ENCODE data around the gene SLC6A18. TPM values are rescaled to one million over a fixed set of nuclear protein-coding genes. Genes with fewer than 3 reads are reported as not detected.
"Not testable (repeated sequence)": the region's sequence is repeated elsewhere in the genome, so short reads cannot be mapped to it uniquely, and the experiment has no call there.

Gene SLC6A18
- total RNA-seq, 2 donors from 2014 or later, result not detected

GRCh38 chr5:1280177-1281037 lies 55.2 kb downstream of the SLC6A18 start:
- Mint-ChIP-seq H3K27me3 (ENCODE audit: low read depth) (no peaks in the 10 kb centered on the region), H3K4me3 (no peak overlapping the region), H3K4me1 (ENCODE audit: low read depth) (no peaks in the 10 kb centered on the region), H3K36me3 (ENCODE audit: insufficient read depth in 2 of 2) (peaks cover 3 to 5% of the 10 kb centered on the region in 2 donors), H3K9me3 (no peaks in the 10 kb centered on the region), H3K27ac (no peak overlapping the region)
- ATAC-seq (replicated peaks in 1 of 2), result no peak
- no peak for DNase-seq

- H3K4me1 Mint-ChIP-seq (ENCODE audit: low read depth), result no peaks in the 10 kb centered on the region
- H3K27ac Mint-ChIP-seq, result no peak overlapping the region
- H3K4me3 Mint-ChIP-seq, result no peak overlapping the region
- peaks cover 3 to 5% of the 10 kb centered on the region in 2 donors for H3K36me3 Mint-ChIP-seq (ENCODE audit: insufficient read depth in 2 of 2)
- DNase-seq (no peak), ATAC-seq (replicated peaks in 1 of 2) (no peak)
- H3K9me3 Mint-ChIP-seq, result no peaks in the 10 kb centered on the region
- no peaks in the 10 kb centered on the region for H3K27me3 Mint-ChIP-seq (ENCODE audit: low read depth)
Observed at GRCh38 chr5:1281038-1281882, 56.1 kb downstream of the SLC6A18 start.

- Mint-ChIP-seq H3K9me3 (no peaks in the 10 kb centered on the region), H3K36me3 (ENCODE audit: insufficient read depth in 2 of 2) (peaks cover 3 to 5% of the 10 kb centered on the region in 2 donors), H3K4me1 (ENCODE audit: low read depth) (no peaks in the 10 kb centered on the region), H3K4me3 (no peak overlapping the region), H3K27ac (no peak overlapping the region), H3K27me3 (ENCODE audit: low read depth) (no peaks in the 10 kb centered on the region)
- ATAC-seq (replicated peaks in 1 of 2), result no peak
- DNase-seq, result no peak
Observed at GRCh38 chr5:1282131-1282992, 57.2 kb downstream of the SLC6A18 start.

GRCh38 chr5:1282993-1283728 lies 58.0 kb downstream of the SLC6A18 start:
- H3K27me3 Mint-ChIP-seq (ENCODE audit: low read depth); H3K27ac Mint-ChIP-seq; H3K36me3 Mint-ChIP-seq (ENCODE audit: insufficient read depth in 2 of 2); H3K4me1 Mint-ChIP-seq (ENCODE audit: low read depth); H3K9me3 Mint-ChIP-seq; H3K4me3 Mint-ChIP-seq; ATAC-seq (replicated peaks in 1 of 2); DNase-seq: not testable (repeated sequence)

GRCh38 chr5:1283729-1284041 lies 58.5 kb downstream of the SLC6A18 start:
- H3K4me3 Mint-ChIP-seq; ATAC-seq (replicated peaks in 1 of 2); DNase-seq; H3K27ac Mint-ChIP-seq; H3K9me3 Mint-ChIP-seq; H3K27me3 Mint-ChIP-seq (ENCODE audit: low read depth); H3K36me3 Mint-ChIP-seq (ENCODE audit: insufficient read depth in 2 of 2); H3K4me1 Mint-ChIP-seq (ENCODE audit: low read depth): not testable (repeated sequence)

GRCh38 chr5:1284336-1284970 lies 59.3 kb downstream of the SLC6A18 start:
- H3K27me3 Mint-ChIP-seq (ENCODE audit: low read depth); H3K4me1 Mint-ChIP-seq (ENCODE audit: low read depth); ATAC-seq (replicated peaks in 1 of 2); H3K27ac Mint-ChIP-seq; DNase-seq; H3K4me3 Mint-ChIP-seq; H3K9me3 Mint-ChIP-seq; H3K36me3 Mint-ChIP-seq (ENCODE audit: insufficient read depth in 2 of 2): not testable (repeated sequence)

GRCh38 chr5:1285141-1285540 lies 60.0 kb downstream of the SLC6A18 start:
- no peak for DNase-seq
- Mint-ChIP-seq H3K4me1 (ENCODE audit: low read depth) (no peaks in the 10 kb centered on the region), H3K9me3 (peaks cover 2 to 3% of the 10 kb centered on the region in 2 donors), H3K4me3 (no peak overlapping the region), H3K27ac (no peak overlapping the region), H3K27me3 (ENCODE audit: low read depth) (no peaks in the 10 kb centered on the region), H3K36me3 (ENCODE audit: insufficient read depth in 2 of 2) (peaks cover 4 to 7% of the 10 kb centered on the region in 2 donors)
- no peak for ATAC-seq (replicated peaks in 1 of 2)

GRCh38 chr5:1285883-1286291 lies 60.7 kb downstream of the SLC6A18 start:
- H3K36me3 Mint-ChIP-seq (ENCODE audit: insufficient read depth in 2 of 2), result peaks cover 4 to 7% of the 10 kb centered on the region in 2 donors
- peaks cover 2 to 3% of the 10 kb centered on the region in 2 donors for H3K9me3 Mint-ChIP-seq
- no peak overlapping the region for H3K27ac Mint-ChIP-seq
- H3K4me3 Mint-ChIP-seq, result no peak overlapping the region
- no peak for DNase-seq
- H3K4me1 Mint-ChIP-seq (ENCODE audit: low read depth), result no peaks in the 10 kb centered on the region
- H3K27me3 Mint-ChIP-seq (ENCODE audit: low read depth), result no peaks in the 10 kb centered on the region
- no peak for ATAC-seq (replicated peaks in 1 of 2)

- Mint-ChIP-seq H3K4me1 (ENCODE audit: low read depth) (peaks cover 7% of the 10 kb centered on the region), H3K36me3 (ENCODE audit: insufficient read depth in 2 of 2) (peaks cover 4 to 7% of the 10 kb centered on the region in 2 donors), H3K4me3 (no peak overlapping the region), H3K27ac (no peak overlapping the region), H3K9me3 (peaks cover 2 to 3% of the 10 kb centered on the region in 2 donors), H3K27me3 (ENCODE audit: low read depth) (no peaks in the 10 kb centered on the region)
- ATAC-seq (replicated peaks in 1 of 2) (no peak), DNase-seq (no peak)
Observed at GRCh38 chr5:1288439-1289335, 63.5 kb downstream of the SLC6A18 start.

GRCh38 chr5:1289559-1289958 lies 64.4 kb downstream of the SLC6A18 start:
- H3K27ac Mint-ChIP-seq; H3K9me3 Mint-ChIP-seq; H3K27me3 Mint-ChIP-seq (ENCODE audit: low read depth); ATAC-seq (replicated peaks in 1 of 2); DNase-seq; H3K4me3 Mint-ChIP-seq; H3K4me1 Mint-ChIP-seq (ENCODE audit: low read depth); H3K36me3 Mint-ChIP-seq (ENCODE audit: insufficient read depth in 2 of 2): not testable (repeated sequence)

- not testable (repeated sequence) for H3K36me3 Mint-ChIP-seq (ENCODE audit: insufficient read depth in 2 of 2); H3K27me3 Mint-ChIP-seq (ENCODE audit: low read depth); H3K9me3 Mint-ChIP-seq; H3K4me3 Mint-ChIP-seq; DNase-seq; H3K27ac Mint-ChIP-seq; H3K4me1 Mint-ChIP-seq (ENCODE audit: low read depth); ATAC-seq (replicated peaks in 1 of 2)
Observed at GRCh38 chr5:1290956-1291355, 65.8 kb downstream of the SLC6A18 start.

All from activated T-cell treated with anti-CD3 and anti-CD28 coated beads, Interleukin-2, amount 50 U/mL, for 72 hours (primary cell).